ENCODE data around the gene LRRC36.

Gene LRRC36

GRCh38 chr16:67278773-67279295, 47.8 kb upstream of the LRRC36 start:
- peaks cover 0 to 38% of the 10 kb centered on the region in 2 experiments; a peak in 2 of 3 replicates for H3K36me3 ChIP-seq (ENCODE audit: control insufficient read depth in 2 of 2, insufficient read depth in 1 of 2, low read length in 2 of 2)
- peak overlapping the region; percentile 50; the same call in 1 of the 2 replicates for H3K27ac ChIP-seq (ENCODE audit: extremely low read depth, low read depth, low read length)
- H3K4me3 ChIP-seq (ENCODE audit: low read depth, low read length) = peak overlapping the region; percentile 50
- H3K4me1 ChIP-seq (ENCODE audit: control insufficient read depth, insufficient read depth, low read length) = no peaks in the 10 kb centered on the region
- CTCF ChIA-PET = interaction anchor here (0.6 to 3.8 kb wide), 8 partner anchors 9 to 121 kb away, joined by 3 to 14 read pairs (median 3); partner anchors contain the start of gene HSF4
- H3K9me3 ChIP-seq (ENCODE audit: control insufficient read depth, insufficient read depth, low read depth, low read length) = no peaks in the 10 kb centered on the region
- POLR2A ChIA-PET = interaction anchor here (0.5 to 1.2 kb wide), 3 partner anchors 11 to 152 kb away, joined by 3 to 6 read pairs (median 3); partner anchors contain the start of gene HSD11B2
- TF ChIP-seq ZFP3 (tag by site-specific recombination; IDR thresholded peaks at IDR 0.05; ENCODE audit: low read depth) (no peak), GLI4 (tag by site-specific recombination; IDR thresholded peaks at IDR 0.05) (no peak), ZEB2 (tag by site-specific recombination; IDR thresholded peaks at IDR 0.05) (0 out of 2 replicates have a peak, but pooled peaks have one; percentile 20), ZNF645 (tag by site-specific recombination; IDR thresholded peaks at IDR 0.05) (no peak), ZNF704 (tag by site-specific recombination; IDR thresholded peaks at IDR 0.05) (no peak), ZNF658 (tag by site-specific recombination; IDR thresholded peaks at IDR 0.05) (no peak), ZBTB1 (tag by site-specific recombination; IDR thresholded peaks at IDR 0.05) (no peak), ZNF501 (tag by site-specific recombination; IDR thresholded peaks at IDR 0.05) (0 out of 2 replicates have a peak, but pooled peaks have one; percentile 27), ZBTB26 (tag by site-specific recombination; optimal IDR thresholded peaks at IDR 0.05) (peak; percentile 69), ZSCAN23 (tag by site-specific recombination; IDR thresholded peaks at IDR 0.05) (no peak), ZNF37A (tag by site-specific recombination; IDR thresholded peaks at IDR 0.05) (no peak), ZNF362 (tag by site-specific recombination; IDR thresholded peaks at IDR 0.05) (no peak), PBX3 (CRISPR knock-in tag; IDR thresholded peaks at IDR 0.05) (no peak; the same call in 1 of the 2 replicates), ZNF513 (tag by site-specific recombination; IDR thresholded peaks at IDR 0.05) (no peak; the same call in 1 of the 2 replicates), KLF7 (tag by site-specific recombination; IDR thresholded peaks at IDR 0.05; ENCODE audit: borderline replicate concordance) (no peak), PATZ1 (tag by site-specific recombination; IDR thresholded peaks at IDR 0.05) (peak; percentile 86), ZNF404 (tag by site-specific recombination; IDR thresholded peaks at IDR 0.05) (no peak), ZNF19 (tag by site-specific recombination; IDR thresholded peaks at IDR 0.05; ENCODE audit: low read depth) (no peak), ZNF132 (tag by site-specific recombination; IDR thresholded peaks at IDR 0.05; ENCODE audit: borderline replicate concordance) (no peak), ZNF174 (tag by site-specific recombination; IDR thresholded peaks at IDR 0.05) (no peak), ZNF596 (tag by site-specific recombination; IDR thresholded peaks at IDR 0.05) (no peak), ZNF133 (tag by site-specific recombination; IDR thresholded peaks at IDR 0.05) (no peak), ZNF639 (tag by site-specific recombination; IDR thresholded peaks at IDR 0.05) (no peak), ZNF548 (tag by site-specific recombination; IDR thresholded peaks at IDR 0.05) (no peak), YY2 (tag by site-specific recombination; IDR thresholded peaks at IDR 0.05) (0 out of 2 replicates have a peak, but pooled peaks have one; percentile 29), KLF8 (tag by site-specific recombination; IDR thresholded peaks at IDR 0.05) (peak; percentile 34; the same call in 1 of the 2 replicates)
